ENCODE results near the gene RAP1GAP2.

DNA sequence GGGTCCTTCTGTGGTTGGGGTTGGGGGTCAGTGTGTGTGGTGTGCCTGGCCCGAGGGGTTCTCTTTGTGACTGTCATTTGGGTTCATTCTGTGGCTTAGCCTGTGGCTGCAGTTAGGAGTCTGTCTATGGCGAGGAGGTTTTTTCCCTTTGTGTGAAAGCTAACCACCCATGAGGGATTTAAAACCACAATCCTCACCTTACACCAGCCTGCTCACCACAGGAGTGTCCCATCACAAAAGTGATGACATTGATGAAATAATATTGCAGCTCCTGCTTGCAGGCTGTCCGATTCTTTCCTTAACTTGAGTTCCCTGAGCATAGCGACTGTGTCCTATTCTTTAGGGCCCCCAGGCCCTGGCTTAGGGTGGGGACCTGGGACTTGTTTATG is 113.6 kb downstream of the RAP1GAP2 start:
- TF ChIP-seq, protein P1, sequence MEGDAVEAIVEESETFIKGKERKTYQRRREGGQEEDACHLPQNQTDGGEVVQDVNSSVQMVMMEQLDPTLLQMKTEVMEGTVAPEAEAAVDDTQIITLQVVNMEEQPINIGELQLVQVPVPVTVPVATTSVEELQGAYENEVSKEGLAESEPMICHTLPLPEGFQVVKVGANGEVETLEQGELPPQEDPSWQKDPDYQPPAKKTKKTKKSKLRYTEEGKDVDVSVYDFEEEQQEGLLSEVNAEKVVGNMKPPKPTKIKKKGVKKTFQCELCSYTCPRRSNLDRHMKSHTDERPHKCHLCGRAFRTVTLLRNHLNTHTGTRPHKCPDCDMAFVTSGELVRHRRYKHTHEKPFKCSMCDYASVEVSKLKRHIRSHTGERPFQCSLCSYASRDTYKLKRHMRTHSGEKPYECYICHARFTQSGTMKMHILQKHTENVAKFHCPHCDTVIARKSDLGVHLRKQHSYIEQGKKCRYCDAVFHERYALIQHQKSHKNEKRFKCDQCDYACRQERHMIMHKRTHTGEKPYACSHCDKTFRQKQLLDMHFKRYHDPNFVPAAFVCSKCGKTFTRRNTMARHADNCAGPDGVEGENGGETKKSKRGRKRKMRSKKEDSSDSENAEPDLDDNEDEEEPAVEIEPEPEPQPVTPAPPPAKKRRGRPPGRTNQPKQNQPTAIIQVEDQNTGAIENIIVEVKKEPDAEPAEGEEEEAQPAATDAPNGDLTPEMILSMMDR (IDR thresholded peaks at IDR 0.05) = no peak
- TF ChIP-seq POLR2A (IDR thresholded peaks at IDR 0.05) = no peak

All from uterus (tissue), 2 donors.